Measurements from ENCODE around the gene COL4A4.

The COL4A4 gene

DNA sequence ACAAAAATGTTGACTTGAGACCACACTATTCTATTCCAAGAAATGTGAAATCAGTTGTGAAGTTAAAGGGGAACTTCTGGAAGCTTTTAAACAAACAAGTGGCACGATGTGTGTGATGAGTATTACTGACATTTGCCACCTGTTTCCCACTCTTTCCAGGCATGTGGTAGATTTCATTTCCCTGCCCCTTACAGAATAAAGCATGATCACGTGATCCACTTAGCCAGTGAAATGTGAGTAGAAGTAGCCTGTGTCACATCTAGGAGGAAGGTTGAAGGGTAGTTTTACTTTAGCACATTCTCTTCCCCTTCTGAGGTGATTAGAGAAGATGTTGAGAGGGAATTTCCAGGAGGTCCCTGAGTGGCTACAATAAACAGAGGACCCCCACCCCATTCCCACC, 3.8 kb downstream of the COL4A4 start:
- DNase-seq: no peak

DNA sequence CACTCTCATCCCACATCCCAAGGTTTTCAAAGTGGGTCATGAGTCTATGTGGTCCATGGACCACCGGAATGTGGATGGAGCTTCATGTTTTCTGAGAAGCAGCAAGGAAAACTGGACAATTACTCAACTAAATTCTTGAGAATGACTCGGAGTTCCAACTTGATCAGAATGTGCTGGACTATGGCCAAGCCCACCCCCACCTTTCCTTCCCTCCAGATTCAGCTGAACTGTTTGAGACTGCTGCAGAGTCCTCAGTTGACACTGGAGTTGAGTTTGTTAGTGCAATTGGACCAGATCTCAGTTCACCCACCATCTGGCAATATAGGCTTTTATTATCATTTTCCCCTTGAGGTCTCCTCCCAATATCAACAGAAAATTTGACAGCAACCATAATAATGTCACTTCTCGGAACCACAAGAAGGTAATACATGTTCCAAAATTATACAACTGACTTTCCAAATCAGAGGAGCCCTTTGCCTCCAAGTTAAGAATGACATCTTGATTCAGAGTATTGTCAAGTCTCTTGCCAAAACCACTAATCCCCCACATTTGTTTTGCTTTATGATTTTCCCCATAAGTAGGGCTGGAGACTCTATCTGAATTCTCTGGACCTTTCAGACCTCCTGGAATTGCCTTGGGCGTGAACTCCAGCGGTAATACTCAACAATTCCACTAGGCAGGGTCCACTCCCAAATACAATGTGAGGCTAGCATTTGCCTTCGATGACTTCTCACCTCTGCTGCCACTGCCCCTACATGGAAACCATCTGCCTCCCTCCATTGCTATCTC, 8.8 kb downstream of the COL4A4 start:
- DNase-seq: no peak

DNA sequence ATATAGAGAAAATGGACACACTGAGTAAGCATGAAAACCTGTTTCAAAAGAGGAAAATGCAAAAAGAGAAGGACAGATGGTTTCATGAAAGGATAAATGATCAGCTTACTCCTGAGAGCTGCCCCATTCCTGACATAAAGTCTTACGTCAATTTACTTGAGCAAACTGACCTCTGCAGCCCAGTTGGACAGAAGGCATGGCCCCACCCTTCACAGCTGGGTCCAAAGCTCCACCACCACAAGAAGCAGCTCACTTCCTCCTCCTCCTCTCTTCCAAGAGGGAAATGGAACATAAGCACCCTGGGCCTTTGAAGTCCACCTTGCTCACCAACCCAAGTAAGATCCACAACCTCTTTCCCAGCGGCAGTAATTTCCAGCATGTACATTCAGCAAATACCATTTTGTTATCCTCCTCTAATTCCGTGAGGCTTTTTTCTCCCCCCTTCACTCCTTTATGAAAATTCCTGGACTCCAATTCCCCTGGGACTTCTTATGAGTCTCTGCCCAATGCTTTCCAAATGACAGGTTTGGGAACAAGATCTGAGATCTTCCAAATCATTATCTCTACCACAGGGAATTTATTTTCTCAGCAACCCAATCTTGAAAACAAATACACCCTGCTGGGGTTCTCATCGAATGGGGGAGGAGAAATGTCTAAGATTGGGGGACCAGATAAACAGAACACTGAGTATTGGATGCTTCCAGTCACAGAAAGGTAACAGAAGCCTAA, 10.1 kb downstream of the COL4A4 start:
- no peak for DNase-seq

DNA sequence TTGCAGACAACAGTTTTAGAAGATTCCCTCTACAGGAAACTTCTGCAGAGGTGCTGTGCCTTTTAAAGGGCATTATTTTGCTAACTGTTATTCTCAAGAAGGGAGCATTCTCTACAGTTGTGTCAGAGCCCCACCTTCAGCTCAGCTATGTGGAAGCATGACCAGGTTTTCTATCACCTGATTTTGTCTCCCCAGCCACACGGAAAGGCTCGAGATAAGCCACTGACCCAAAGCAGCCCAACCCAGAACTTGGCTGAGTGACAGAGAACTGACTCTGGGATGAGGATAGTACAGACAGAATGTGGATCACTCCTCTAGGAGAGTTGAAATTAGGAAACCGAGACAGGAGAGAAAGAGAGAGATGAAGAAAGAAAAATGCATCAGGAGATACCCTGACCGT, 10.7 kb downstream of the COL4A4 start:
- no peak for DNase-seq

DNA sequence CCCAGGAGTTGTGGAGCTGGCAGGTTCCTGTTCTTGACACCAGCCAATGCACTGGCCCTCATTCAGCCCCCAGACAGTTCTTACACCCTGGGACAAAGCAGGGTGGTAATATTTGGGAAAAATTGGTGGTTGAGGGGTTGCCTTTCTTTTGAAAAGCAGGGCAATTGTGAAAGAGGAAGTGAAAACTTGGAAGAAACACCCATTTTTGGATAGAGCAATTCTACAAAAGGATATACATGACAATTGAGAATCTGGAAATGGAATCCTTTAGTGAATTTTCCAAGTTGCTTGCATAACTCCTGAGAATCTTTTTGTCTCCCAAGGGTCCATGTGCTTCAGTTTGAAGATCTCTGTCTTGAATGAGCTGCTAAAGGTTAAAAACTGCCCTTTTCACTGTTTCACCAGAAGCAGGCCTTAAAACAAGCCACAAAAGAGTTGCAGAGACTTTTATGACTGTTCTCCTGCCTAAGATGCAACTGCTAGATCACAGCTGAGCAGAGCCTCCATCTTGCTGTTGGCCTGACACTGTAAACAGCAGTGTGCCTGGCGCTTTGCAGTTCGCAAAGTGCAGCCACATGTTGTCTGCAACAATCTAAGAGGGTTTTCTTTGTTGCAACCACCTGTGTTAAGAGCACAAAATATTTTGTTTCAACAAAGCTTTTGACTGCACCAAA, 11.8 kb downstream of the COL4A4 start:
- DNase-seq: no peak

DNA sequence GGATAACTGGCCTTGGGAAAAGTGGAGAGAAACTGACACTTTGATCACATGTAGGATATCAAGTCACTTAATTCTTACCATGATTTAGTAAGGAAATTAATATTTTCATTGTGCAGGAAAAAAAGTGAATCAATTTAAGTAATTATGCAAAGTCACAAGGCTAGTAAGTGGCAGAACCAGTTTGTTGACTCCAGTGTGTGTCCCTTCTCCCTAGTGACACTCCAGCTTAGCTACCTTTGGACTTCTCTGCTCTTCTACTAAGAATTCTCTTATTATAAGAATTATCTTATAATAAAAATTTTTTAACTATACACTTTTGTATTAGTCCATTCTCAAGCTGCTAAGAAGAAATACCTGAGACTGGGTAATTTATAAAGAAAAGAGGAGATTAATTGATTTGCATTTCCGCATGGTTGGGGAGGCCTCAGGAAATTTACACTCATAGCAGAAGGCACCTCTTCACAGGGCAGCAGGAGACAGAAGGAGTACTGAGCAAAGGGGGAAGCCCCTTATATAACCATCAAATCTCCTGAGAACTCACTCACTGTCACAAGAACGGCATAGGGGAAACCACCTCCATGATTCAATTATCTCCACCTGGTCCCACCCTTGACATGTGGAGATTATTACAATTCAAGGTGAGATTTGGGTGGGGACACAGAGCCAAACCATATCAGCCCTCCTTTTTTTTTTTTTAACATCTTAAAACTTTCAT, 13.6 kb downstream of the COL4A4 start:
- DNase-seq: no peak

DNA sequence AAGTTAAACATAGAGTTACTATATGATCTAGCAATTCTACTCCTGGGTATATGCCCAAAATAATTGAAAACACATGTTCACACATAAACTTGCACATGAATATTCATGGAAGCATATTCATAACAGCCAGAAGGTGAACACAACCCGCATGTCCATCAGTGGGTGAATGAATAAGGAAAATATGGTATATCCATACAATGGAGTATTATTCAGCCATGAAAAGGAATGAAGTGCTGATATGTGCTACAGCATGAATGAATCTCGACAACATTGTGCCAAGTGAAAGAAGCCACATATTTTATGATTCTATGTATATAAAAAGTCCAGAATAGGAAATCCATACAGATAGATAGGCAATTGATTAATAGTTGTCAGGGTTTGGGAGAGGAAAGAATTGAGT, 15.9 kb downstream of the COL4A4 start:
- no peak for DNase-seq

DNA sequence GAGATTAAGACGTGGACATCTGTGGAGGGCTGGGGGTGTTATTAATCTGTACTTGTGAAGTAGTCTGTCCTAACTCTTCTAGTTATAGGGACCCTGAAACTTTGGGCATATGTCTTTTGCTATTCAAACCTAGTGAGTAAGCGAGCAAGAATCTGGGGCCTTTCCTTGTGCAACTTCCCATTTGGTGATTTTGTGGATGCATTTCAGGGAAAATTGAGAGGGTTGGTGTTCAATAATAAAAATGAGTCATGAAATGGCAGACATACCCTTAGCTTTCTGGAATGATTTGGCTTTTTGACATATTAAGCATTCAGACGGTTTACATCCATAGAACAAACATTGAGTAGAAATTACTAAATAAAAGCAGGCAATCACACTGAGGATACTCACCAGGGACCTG, 17.0 kb downstream of the COL4A4 start:
- DNase-seq: no peak

DNA sequence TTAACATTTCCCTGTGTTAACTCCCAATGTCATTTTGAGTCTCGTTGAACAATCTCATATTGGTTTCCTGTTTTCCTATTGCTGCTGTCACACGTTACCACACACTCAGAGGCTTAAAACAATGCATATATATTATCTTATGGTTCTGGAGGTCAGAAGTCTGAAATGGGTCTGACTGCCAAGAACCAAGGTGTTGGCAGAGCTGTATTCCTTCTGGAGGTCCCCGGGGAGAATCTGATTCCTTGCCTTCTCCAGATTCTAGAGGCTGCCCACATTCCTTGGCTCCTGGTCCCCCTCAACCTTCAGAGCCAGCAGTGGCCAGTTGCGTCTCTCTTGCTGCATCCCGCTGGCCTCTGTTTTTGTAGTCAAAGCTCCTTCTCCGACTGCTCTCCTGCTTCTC, 17.5 kb downstream of the COL4A4 start:
- no peak for DNase-seq

DNA sequence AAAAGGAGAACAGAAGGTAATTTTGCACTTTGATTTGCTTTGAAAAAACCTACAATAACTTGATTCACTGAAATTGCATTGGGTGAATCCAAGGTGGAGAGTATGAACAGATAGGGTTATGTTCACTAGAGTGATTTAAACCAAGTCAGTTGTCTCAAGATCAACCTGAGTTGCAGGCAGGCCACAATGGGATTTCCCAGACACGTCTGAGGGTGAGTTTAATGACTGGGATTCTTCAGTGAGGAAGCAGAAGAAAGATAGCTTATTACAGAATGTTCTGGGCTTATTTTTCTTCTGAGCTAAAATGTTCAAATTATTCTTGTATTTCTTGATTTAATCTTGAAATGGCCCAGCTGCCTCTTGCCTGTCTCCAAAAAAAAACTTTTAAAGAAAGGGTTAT, 20.1 kb downstream of the COL4A4 start:
- DNase-seq: no peak

DNA sequence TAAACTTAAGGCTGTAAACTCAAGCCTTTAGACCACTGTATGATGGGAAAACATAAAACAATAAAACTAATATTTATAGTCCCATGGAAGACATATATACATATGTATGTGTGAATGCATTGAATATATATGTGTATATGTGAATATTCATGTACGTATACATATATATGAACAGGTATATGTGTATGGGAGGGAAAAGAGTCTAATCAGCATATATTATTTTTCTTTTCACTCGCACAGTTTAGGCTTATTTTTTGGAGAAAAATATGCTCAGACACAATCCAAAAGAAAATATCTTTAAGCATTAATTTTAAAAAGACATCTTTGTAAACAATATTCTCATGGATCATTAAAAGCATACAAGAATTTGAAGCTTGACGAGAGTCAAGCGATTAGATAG, 22.7 kb downstream of the COL4A4 start:
- DNase-seq: no peak

DNA sequence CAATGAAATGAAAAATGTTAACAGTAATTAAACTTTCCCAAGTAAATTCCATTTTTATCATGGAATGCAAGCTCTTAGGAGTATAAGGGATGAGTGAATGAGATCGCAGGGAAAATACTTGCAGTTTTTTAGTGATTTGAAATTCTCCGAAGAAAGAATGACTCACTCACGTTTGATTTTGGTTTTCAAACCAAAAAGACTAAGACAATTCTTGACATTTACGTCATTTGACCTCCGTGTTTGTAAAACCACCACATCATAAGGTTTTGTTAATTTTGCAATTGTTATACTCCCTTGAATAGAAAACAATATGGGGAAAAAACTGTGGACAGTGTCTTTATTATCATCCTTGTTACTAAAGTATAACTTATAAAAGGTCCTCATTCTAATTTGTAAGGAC, 29.4 kb downstream of the COL4A4 start:
- DNase-seq: no peak

DNA sequence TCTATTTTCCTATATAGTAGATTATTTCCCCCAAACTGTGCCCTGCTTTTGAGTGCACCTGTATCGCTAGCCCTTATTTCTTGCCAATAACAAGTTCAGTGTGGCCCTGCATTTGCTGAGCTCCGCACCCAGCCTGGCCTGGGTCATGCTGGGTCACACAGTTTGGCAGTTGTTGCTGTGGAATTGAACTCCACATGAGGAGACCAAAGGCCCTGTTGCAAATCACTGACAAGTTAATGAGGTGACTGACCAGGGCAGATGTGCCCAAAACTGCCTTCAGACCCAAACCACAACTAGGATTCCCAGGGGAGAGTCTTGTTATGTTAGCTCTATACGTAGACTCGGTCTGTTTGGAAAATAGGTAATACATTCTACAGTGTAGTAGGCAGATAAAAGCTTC, 31.0 kb downstream of the COL4A4 start:
- no peak for DNase-seq

DNA sequence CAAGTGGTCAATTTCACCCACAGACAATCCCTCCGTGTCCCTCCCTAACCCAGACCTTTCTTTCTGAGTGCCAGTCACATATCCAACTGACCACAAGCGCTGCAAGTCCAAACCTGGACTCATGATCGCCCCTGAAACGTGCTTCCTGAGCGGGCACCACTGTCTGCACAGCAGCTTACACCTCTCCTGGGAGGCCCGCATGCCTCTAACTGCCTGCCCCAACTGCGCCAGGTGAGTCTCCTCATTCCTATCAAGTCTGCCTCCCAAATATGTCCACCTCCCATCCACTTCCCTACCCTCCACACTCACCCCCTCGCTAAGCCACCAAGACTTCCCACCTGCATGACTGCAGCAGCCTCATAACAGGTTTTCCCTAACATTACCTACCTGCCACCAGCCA, 33.4 kb downstream of the COL4A4 start:
- DNase-seq: no peak

DNA sequence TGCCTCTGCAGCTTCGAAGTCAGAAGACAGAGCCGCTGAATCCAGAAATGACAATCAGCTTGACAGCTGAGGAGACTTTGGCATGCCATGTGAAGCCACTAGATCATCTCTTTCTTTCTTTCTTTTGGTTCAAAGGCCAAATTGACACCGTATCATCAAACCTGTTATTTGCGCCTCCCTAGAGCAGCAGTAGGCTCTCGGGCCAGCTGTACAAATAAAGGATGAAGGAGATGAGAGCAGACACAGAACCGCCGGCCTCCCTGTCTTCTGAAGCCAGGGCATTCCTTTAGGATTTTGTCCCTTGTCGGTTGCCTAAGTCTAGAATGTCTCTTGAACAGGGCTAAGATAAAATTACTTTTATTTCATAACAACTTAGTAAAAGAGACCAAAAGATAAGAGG, 36.8 kb downstream of the COL4A4 start:
- no peak for DNase-seq

DNA sequence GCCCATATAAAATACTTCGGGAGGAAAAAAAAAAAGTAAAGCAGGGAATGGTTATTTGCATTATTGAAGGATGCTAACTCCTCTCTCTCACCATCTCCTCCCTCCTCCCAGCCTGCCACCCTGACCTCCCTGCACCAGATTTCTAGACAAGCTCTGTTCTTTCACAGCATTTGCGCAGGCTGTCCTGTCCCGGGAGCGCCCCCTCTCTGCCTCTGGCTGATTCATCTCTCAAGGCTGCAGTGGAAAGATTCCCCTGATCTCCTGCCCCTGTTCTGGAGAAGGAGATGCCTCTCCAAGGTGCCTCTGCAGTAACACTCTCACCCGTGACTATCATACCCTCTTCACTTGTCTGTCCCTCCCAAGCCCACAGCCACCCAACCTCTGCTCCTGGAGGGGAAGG, 38.5 kb downstream of the COL4A4 start:
- no peak for DNase-seq

DNA sequence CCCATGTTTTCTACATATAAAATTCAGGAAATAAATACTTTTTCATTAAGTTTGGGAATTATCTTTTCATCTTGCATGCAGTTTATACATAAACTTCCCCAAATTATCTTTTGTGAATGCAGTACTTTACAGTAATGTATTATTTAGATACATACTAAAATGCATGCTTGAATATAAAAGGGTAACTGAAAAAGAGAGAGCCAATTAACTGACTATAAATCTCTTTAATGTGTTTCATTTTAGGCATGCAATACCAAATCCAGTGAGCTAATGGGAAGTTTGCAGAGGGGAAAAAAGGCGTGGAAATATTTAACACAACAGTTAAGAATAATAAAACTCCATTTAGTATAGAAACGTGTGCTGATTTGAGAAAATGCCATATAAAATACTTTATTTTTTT, 39.2 kb downstream of the COL4A4 start:
- no peak for DNase-seq

DNA sequence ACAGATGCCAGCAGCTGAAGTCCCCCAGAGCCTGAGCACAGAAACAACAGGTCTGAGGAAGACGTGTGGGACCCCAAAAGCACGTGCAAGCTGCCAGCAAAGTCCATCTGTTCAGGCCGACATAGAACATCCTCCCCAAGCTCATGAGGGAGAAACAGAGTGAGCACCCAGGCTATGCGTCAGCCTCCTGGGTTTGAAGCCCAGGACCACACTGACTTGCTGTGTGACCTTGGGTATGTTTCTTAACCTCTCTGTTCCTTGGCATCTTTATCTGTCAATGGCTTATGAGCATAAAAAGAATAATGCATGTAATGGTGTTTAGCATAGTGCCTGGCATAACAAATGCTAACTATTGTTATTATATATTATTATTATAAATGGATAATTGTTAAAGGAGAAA, 40.3 kb downstream of the COL4A4 start:
- DNase-seq: no peak

DNA sequence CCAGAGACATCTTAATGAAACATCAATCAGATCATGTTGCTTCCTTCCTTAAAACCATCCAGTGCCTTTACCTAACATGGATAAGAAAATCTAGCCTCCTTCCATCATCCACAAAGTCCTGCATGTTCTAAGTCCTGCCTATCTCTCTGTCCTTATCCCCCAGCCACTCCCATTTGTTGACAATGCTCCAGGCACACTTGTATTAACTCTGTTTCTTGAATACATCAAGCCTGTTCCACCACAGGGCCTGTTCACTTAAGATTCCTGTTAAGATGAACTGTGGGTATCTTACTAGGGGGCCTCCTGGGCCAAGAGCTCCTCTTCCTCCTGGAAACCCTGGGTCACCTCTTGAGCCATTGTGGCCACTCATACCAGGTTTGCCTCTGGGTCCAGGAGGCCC, 45.7 kb downstream of the COL4A4 start:
- no peak for DNase-seq

DNA sequence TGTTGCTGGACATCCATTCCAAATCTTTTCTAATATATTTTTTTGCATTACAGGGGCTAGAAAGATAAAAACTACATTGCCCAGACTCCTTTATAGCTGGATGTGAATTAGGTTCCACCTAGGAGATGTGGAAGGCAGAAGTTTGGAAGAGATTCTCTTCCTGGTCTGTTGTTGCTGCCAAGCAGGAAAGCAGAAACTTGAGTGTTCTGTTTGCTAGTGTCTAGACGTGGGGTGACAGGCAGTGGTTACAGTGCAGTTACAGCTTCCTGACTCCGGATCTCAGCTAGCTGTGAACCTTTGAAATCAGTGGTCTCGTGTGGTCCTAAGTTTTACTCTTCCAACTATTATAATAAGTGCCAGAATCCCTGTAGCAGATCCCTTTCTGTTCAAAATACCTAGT, 46.2 kb downstream of the COL4A4 start:
- DNase-seq: no peak

DNA sequence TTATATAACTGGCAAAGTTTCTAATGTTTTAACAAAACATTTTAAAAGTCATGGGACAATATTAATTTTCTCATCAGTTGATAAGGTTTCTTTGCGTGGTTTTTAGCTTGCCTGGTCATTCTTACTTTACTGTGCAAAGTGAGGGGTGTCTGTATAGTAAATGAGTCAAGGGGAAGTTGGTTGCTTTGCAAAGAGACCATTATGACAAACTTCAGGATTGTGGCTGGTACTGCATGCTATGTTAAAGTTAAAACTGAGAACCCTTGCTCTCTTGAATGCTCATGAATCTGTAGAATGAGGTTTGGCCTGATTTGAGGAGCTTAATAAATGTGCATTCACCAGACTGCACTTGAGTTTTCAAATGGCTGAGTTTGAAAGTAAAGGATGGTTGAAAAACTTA, 47.0 kb downstream of the COL4A4 start:
- no peak for DNase-seq

DNA sequence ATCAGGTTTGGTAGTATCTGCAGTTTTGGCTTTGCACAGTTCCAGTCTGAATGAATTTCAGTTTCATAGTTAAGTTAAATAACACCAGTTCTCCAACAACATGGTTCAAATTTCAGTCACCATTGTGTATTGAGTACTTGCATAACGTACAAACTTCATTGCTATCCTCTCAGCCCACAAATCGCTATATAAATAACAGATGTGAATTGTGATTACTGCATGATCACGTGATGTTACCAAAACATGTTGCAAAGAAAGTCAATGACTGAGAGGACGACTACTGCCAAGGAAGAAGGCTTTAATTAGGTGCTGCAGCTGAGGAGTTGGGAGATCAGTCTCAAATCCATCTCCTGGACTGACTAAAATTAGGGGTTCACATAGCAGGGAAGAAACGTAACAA, 48.2 kb downstream of the COL4A4 start:
- no peak for DNase-seq

Measured in right hindlimb (tissue), 1 donor.